Adrenal gland (tissue), 12 donors: Measurements from ENCODE around the gene MAP7. TPM values are rescaled to one million over a fixed set of nuclear protein-coding genes. Genes with fewer than 3 reads are reported as not detected.

Source experiments
- DNase-seq, 7 donors: peaks; one replicate each; pipeline ENCODE4 v3.0.0-alpha.2; 2019 to 2020
- H3K27ac ChIP-seq, 5 donors: fragments of 200-600 bp; sonication (generic) in 4 of 5; 1 replicate in 3 of 5; 2 replicates in 2 of 5; pipeline versions ENCODE4 v1.5.1 to v1.8.0; 2016 to 2020; ENCODE audit warnings: mild to moderate bottlenecking in 1 of 5
- H3K27me3 ChIP-seq: fragments of 200-600 bp; 2 replicates; pipeline ENCODE4 v1.8.0; 2021
- H3K36me3 ChIP-seq, 2 donors: fragments of 200-600 bp; replicated peaks in 1 of 2; 1 replicate in 1 of 2; 2 replicates in 1 of 2; pipeline versions ENCODE4 v1.5.1 to v1.8.0; 2018 to 2022
- H3K4me1 ChIP-seq, 2 donors: fragments of 200-600 bp; replicated peaks in 1 of 2; 1 replicate in 1 of 2; 2 replicates in 1 of 2; pipeline versions ENCODE4 v1.5.1 to v1.8.0; 2018 to 2021
- H3K4me3 ChIP-seq, 4 donors: fragments of 200-600 bp; sonication (generic) in 3 of 4; one replicate each; pipeline ENCODE4 v1.5.1; 2016 to 2018
- H3K9me3 ChIP-seq, 3 donors: fragments of 200-600 bp; sonication (generic) in 1 of 3; replicated peaks in 1 of 3; 1 replicate in 2 of 3; 2 replicates in 1 of 3; pipeline versions ENCODE4 v1.5.1 to v1.8.0; 2016 to 2021
- POLR2A ChIP-seq, 2 donors: fragments of 450-650 bp; IDR thresholded peaks; one replicate each; pipeline ENCODE4 v1.6.1; 2017; ENCODE audit warnings: antibody characterized with exemption in 2 of 2, mild to moderate bottlenecking in 2 of 2, moderate library complexity in 1 of 2
- WGBS, 4 donors: extraction: QIAGEN DNeasy Blood & Tissue Kit in 2 of 4; methylation state at CpG; one replicate each; pipeline versions ENCODE4 v1.1.5 to v1.1.7; 2013 to 2017; 5-methylcytosine and 5-hydroxymethylcytosine counted together
- intact Hi-C, 2 donors: fragments of 100-400 bp; cut with DNase I; formaldehyde crosslinking; loops; one replicate each; pipeline versions ENCODE4 v1.14.1 to v1.15.0; 2022 to 2023
- polyA plus RNA-seq, 3 donors: library from polyadenylated mRNA; stranded (reverse); fragments of 200-250 nt in 2 of 3; fragments of 350-450 nt in 1 of 3; fragmentation: Illumina TruSeq in 1 of 3; extraction: RNeasy Lipid Tissue Mini Kit (QIAGEN cat#74804) in 1 of 3; gene quantifications; one replicate each; pipeline ENCODE4 v1.2.3, GENCODE V29; 2013 to 2014
- total RNA-seq, 9 donors: library from RNA; depleted of rRNA in 4 of 9; stranded (reverse); fragments of >200 nt in 4 of 9; fragments of 120-200 nt in 1 of 9; fragmentation: NEBNext Ultra II Directional in 1 of 9; extraction: Animal tissue kit (Norgen Biotek cat#: 25700) in 1 of 9; gene quantifications; one replicate each; pipeline versions ENCODE4 v1.1.0 to v1.2.4, GENCODE V29; 2013 to 2023
- TF ChIP-seq, protein P1 (sequence below), 6 experiments: fragments of 450-650 bp in 4 of 6; fragments of 200-600 bp in 2 of 6; sonication (generic) in 1 of 6; IDR thresholded peaks; 1 replicate in 5 of 6; 2 replicates in 1 of 6; pipeline versions ENCODE4 v1.5.1 to v1.8.0; 2016 to 2021; ENCODE audit warnings: antibody characterized with exemption in 6 of 6, mild to moderate bottlenecking in 2 of 6, moderate library complexity in 1 of 6
- donor health status: healthy with polysubstance abuse.
- donor health status: Bipolar disorder and iron deficiency.
- donor health status: DM: yes; HTN: yes; CAD: no.
- donor health status: DM: no; HTN: no; CAD: no.
- donor health status: DM: no; HTN: no; CAD: no.
- donor health status: DM: yes; HTN: yes; CAD: no.

MAP7 gene
- total and polyA plus RNA-seq, 12 donors = 4.7 to 31.6 (median 11.3) TPM

DNA sequence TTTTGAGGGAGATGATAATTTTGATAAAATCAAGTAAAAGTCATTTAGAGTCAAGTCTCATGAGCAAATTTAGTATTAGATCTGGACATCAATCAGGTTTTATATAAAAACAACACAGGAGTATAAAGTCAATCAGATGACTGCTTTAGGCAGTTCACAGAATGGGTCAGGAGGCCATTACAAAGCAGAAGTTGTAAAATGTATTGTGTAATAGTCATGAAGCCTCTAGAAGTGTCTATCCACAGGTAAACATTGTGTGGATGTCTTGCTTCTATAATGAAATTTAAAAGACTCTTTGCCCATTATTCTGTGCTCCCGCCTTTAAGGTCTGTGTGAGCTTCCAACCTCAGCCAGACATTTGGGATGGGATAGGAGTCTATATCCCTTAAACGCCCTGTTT is 28.8 kb downstream of the MAP7 start:
- Histone ChIP-seq H3K27ac (no peak overlapping the region), H3K9me3 (no peaks in the 10 kb centered on the region), H3K27me3 (no peaks in the 10 kb centered on the region), H3K4me3 (no peak overlapping the region), H3K36me3 (no peaks in the 10 kb centered on the region), H3K4me1 (no peaks in the 10 kb centered on the region)
- DNase-seq = no peak
- TF ChIP-seq, protein P1, sequence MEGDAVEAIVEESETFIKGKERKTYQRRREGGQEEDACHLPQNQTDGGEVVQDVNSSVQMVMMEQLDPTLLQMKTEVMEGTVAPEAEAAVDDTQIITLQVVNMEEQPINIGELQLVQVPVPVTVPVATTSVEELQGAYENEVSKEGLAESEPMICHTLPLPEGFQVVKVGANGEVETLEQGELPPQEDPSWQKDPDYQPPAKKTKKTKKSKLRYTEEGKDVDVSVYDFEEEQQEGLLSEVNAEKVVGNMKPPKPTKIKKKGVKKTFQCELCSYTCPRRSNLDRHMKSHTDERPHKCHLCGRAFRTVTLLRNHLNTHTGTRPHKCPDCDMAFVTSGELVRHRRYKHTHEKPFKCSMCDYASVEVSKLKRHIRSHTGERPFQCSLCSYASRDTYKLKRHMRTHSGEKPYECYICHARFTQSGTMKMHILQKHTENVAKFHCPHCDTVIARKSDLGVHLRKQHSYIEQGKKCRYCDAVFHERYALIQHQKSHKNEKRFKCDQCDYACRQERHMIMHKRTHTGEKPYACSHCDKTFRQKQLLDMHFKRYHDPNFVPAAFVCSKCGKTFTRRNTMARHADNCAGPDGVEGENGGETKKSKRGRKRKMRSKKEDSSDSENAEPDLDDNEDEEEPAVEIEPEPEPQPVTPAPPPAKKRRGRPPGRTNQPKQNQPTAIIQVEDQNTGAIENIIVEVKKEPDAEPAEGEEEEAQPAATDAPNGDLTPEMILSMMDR (IDR thresholded peaks at IDR 0.05) = no peak
- TF ChIP-seq POLR2A (IDR thresholded peaks at IDR 0.05) = no peak
- WGBS, 4 donors = 79 to 90% (median 83%) methylated on average over 2 of the region's 2 CpGs
- intact Hi-C loops = no loop called here

DNA sequence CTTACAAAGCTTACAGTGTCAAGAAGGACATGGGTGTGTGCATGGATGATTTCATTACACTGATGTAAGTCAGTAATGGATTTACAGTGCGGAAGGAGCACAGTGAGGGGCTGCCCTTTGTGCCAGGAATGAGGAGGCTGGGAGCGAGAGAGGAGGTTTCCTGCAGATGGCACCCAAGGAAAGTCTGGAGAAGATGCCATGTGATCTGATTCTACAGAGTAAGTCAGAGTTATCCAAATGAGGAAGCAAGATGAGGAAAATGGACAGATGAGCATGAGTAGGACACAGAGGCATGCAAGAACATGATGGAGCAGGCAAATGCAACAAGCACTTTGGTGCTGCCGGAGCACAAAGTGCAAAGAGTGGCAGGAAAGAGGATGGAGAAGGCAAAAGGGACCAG is 29.7 kb downstream of the MAP7 start:
- 89 to 98% (median 92%) methylated on average over 3 of the region's 3 CpGs for WGBS, 4 donors

DNA sequence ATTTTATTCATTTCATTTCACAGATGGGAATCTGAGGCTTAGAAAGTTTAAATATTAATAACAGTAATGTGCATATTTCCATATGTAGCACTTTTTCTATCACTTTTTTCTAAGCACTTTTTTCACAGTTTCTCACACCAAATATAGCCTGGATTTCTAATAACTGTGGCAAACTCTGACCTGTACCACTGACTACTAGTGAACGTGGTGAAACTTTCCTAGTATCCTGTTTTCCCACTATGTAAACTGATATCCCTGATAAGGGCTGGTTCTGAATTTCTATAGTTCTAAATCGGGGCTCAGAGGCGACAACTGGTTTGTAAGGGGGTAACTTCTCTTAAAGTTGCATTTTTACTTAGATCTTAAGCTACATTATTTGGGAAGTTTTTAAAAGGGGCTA is 32.6 kb downstream of the MAP7 start:
- H3K4me1 ChIP-seq = no peaks in the 10 kb centered on the region
- intact Hi-C loops = no loop called here
- no peaks in the 10 kb centered on the region for H3K36me3 ChIP-seq
- no peak overlapping the region for H3K27ac ChIP-seq
- no peak overlapping the region for H3K4me3 ChIP-seq
- no peaks in the 10 kb centered on the region for H3K27me3 ChIP-seq
- TF ChIP-seq POLR2A (IDR thresholded peaks at IDR 0.05) = no peak
- TF ChIP-seq, protein P1 (IDR thresholded peaks at IDR 0.05) = no peak
- no peaks in the 10 kb centered on the region for H3K9me3 ChIP-seq
- no peak for DNase-seq
- WGBS, 4 donors = 88 to 94% (median 90%) methylated on average over 3 of the region's 3 CpGs

More for the DNA sequence above, 29.7 kb downstream of the MAP7 start:
- Histone ChIP-seq H3K4me1 (no peaks in the 10 kb centered on the region), H3K9me3 (no peaks in the 10 kb centered on the region), H3K27me3 (no peaks in the 10 kb centered on the region), H3K27ac (no peak overlapping the region), H3K4me3 (no peak overlapping the region), H3K36me3 (no peaks in the 10 kb centered on the region)
- no peak for DNase-seq
- intact Hi-C loops = no loop called here
- no peak for TF ChIP-seq POLR2A (IDR thresholded peaks at IDR 0.05)
- TF ChIP-seq, protein P1 (IDR thresholded peaks at IDR 0.05) = no peak

DNA sequence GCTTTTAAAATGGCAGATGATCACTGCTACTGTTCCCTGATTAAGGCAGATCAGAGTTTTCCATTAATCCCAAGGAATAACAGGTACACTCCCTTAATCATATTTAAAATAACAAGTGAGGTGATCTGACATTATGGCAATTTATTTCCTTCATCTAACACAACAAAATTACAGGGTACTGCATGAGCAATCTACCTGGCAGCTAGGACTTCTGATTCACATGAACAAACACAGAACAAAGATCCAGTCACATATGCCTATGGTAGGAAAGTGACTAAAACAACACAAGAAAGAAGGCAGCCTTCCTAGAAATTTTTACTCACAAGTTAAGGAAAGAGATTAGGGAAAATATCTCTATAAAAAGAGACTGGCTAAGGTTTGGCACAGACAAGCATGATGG is 33.2 kb downstream of the MAP7 start:
- Histone ChIP-seq H3K4me3 (no peak overlapping the region), H3K27me3 (no peaks in the 10 kb centered on the region), H3K36me3 (no peaks in the 10 kb centered on the region), H3K9me3 (no peaks in the 10 kb centered on the region), H3K4me1 (no peaks in the 10 kb centered on the region), H3K27ac (no peak overlapping the region)
- TF ChIP-seq, protein P1 (IDR thresholded peaks at IDR 0.05) = no peak
- intact Hi-C loops = no loop called here
- DNase-seq = no peak
